BJ (cell line): ENCODE data around the gene DUSP7. TPM values are rescaled to one million over a fixed set of nuclear protein-coding genes. Genes with fewer than 3 reads are reported as not detected.

ENCODE experiments used
- CTCF ChIA-PET: fragments of 350-600 bp; formaldehyde crosslinking; extraction: SDS; loops from one replicate; lab custom pipeline; 2021; ENCODE audit warnings: antibody characterized with exemption, inconsistent platforms; lab: Yijun Ruan, JAX
- POLR2A ChIA-PET: fragments of 300-600 bp; sonication (Branson Sonifier 250); formaldehyde crosslinking; extraction: SDS; loops from one replicate; lab custom pipeline; 2021; ENCODE audit warnings: antibody characterized with exemption; lab: Charles Lee
- DNase-seq: peaks from one replicate; pipeline ENCODE4 v3.0.0-alpha.2; 2011; ENCODE audit warnings: low read depth
- H3K27me3 ChIP-seq: 2 replicates; pipeline ENCODE4 v1.6.0; 2011; ENCODE audit warnings: low read length; ENCODE audit not compliant: control insufficient read depth, insufficient read depth
- H3K36me3 ChIP-seq: 2 replicates; pipeline ENCODE4 v1.5.1; 2011; ENCODE audit warnings: low read length; ENCODE audit not compliant: control insufficient read depth, insufficient read depth
- H3K4me3 ChIP-seq: 2 replicates; pipeline ENCODE4 v1.5.1; 2011; ENCODE audit warnings: low read depth, mild to moderate bottlenecking, control low read depth, low read length
- polyA plus RNA-seq: library from polyadenylated mRNA; depleted of rRNA; stranded (reverse); fragments of >200 nt; gene quantifications from 2 replicates; pipeline ENCODE4 v1.2.3, GENCODE V29; 2011
- TF ChIP-seq, protein P1 (sequence below): IDR thresholded peaks from 2 replicates; pipeline ENCODE4 v1.5.1; 2011; ENCODE audit warnings: low read depth, mild to moderate bottlenecking, control low read depth, inconsistent platforms, low read length, moderate library complexity; ENCODE audit not compliant: insufficient read depth

DUSP7 gene
- polyA plus RNA-seq, 1 experiment, result 37.0 TPM

DNA sequence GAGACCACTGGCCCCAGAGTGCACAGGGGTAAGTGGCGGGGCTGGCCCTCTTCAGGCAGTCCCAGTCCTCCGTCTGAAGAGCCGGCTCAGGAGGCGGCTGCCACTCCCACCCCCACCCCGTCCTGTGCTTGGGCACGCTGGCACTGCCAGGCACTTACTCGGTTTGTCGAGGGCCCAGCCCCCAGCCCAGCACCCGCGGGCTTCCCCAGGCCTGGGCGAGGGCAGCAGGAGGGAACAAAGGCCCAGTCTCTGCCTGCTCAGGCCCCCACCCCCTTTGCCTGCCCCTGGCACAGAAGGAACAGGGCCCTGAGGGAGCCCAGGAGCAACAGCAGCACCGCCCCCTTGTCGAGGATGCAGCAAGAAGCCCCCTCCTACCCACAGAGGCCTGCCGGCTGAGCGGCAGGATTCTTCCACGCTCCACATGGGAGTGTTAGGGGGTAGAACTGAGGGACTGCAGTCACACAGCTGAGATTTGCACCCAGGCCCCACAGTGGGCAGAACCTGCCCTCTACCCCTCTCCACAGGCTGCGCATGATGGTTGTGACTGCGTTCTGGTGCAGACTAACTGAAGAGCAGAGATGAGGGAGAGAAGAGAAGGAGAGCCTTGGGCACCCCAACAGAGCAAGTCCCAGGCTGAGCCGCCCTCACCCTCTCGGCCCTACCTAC is 8.9 kb downstream of the DUSP7 start:
- POLR2A ChIA-PET, result interaction anchor here (1.0 kb wide), 1 partner anchor 9 kb away, joined by 5 read pairs; the partner anchor contains the start of gene DUSP7
- Histone ChIP-seq H3K4me3 (no peak overlapping the region), H3K36me3 (peaks cover 23% of the 10 kb centered on the region), H3K27me3 (no peaks in the 10 kb centered on the region)
- CTCF ChIA-PET, result interaction anchor here (1.1 to 1.8 kb wide), 5 partner anchors 11 to 61 kb away, joined by 3 to 11 read pairs (median 5); no protein-coding TSS in a partner anchor
- TF ChIP-seq, protein P1, sequence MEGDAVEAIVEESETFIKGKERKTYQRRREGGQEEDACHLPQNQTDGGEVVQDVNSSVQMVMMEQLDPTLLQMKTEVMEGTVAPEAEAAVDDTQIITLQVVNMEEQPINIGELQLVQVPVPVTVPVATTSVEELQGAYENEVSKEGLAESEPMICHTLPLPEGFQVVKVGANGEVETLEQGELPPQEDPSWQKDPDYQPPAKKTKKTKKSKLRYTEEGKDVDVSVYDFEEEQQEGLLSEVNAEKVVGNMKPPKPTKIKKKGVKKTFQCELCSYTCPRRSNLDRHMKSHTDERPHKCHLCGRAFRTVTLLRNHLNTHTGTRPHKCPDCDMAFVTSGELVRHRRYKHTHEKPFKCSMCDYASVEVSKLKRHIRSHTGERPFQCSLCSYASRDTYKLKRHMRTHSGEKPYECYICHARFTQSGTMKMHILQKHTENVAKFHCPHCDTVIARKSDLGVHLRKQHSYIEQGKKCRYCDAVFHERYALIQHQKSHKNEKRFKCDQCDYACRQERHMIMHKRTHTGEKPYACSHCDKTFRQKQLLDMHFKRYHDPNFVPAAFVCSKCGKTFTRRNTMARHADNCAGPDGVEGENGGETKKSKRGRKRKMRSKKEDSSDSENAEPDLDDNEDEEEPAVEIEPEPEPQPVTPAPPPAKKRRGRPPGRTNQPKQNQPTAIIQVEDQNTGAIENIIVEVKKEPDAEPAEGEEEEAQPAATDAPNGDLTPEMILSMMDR, result no peak
- DNase-seq, result no peak

DNA sequence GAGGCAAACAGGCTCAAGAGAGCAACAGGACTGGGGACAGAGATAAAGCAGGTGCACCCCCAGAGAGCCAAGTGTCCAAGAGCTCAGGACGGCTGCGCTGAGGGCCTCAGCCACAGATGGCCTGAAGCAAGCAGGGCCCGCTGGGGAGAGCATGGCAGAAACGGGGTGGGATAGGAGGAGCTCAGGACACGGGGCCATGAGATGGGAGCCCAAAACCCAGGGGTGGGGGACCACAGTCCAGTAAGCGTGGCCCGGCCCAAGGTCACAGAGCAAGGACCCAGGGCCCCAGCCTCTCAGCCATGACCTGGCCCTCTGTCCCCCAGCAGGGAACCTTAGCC is 9.5 kb downstream of the DUSP7 start:
- no peak overlapping the region for H3K4me3 ChIP-seq
- CTCF ChIA-PET, result interaction anchor here (0.6 to 1.8 kb wide), 6 partner anchors 10 to 105 kb away, joined by 3 to 11 read pairs (median 5); partner anchors contain the start of gene RRP9
- DNase-seq, result no peak
- POLR2A ChIA-PET, result interaction anchor here (1.0 kb wide), 1 partner anchor 10 kb away, joined by 5 read pairs; the partner anchor contains the start of gene DUSP7
- H3K36me3 ChIP-seq, result peaks cover 21% of the 10 kb centered on the region
- no peaks in the 10 kb centered on the region for H3K27me3 ChIP-seq
- TF ChIP-seq, protein P1, result no peak

DNA sequence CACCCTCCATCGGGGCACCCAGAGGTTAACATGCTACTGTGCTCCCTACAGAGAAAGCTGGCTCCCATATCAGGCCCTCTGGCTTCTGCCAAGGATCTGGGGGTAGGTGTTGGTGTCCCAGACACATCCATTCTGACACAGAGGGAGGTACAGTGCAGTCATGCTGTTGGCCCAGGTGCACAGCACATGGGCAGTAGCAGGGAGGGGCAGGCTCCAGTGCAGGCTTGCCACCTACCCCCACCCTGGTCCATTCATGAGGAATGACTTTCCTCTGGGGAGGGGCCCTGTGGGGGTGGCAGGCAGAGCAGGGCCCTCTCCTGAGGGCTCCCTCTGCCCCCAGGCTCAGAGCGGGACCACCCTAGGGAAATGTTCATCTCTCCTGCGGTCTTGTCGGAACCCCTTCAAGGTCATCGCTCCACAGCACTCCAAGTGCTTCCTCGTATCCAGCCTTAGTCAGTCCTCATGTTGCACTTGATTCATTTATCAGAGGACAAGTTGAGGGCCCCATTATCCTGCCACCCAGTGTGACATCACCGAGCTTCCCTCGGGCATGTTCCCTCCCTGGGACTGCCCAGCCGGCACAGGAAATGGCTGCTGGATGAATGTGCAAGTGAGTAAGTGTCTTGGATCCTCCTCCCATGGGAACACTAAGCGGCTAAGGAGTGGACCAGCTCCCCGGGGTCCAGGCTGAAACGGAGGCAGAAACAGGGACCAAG is 10.0 kb downstream of the DUSP7 start:
- no peak overlapping the region for H3K4me3 ChIP-seq
- CTCF ChIA-PET, result interaction anchor here (0.6 to 1.8 kb wide), 6 partner anchors 10 to 105 kb away, joined by 3 to 11 read pairs (median 5); partner anchors contain the start of gene RRP9

DNA sequence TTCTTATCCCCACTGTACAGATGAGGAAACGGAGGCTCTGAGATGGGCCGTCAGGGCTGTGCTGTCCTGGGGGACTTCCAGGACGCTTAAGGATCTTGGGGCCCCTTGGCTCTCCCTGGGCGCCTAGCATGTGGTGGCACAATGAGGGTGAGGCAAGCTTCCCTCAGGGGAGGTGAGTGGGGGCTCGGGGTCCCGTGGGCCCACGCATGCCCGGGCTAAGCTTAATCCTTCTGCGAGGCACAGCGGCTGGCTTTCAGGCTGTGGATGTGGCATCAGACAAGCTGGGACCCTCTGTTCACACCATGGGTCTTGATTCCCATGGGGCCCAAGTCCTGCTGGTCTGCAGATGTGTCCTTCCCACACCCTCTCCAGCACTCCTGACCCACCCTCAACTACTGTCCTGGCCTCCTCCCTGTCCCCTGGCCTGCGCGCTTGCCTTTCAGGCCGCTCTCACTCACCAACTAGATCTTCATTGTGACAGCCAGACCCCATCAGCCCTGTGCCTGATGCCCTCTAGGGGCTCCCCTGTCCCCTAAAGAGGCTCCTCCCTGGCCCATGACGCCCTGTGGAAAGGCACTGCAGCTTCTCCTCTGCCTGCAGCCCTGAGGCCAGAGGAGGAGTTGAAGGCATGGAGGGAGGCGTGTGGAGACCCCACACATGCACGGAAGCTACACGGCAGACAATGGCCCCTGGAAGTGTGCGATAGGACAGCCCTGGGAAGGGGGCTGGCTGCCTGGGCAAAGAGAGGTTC is 11.3 kb downstream of the DUSP7 start:
- DNase-seq, result no peak
- POLR2A ChIA-PET, result no interaction called here
- TF ChIP-seq, protein P1, result no peak
- CTCF ChIA-PET, result interaction anchor here (0.6 to 1.6 kb wide), 4 partner anchors 24 to 78 kb away, joined by 3 to 8 read pairs (median 5); no protein-coding TSS in a partner anchor
- H3K36me3 ChIP-seq, result peaks cover 6% of the 10 kb centered on the region; the same call in 1 of the 2 replicates
- H3K27me3 ChIP-seq, result no peaks in the 10 kb centered on the region
- no peak overlapping the region for H3K4me3 ChIP-seq

More for the DNA sequence above, 10.0 kb downstream of the DUSP7 start:
- Histone ChIP-seq H3K36me3 (peaks cover 17% of the 10 kb centered on the region), H3K27me3 (no peaks in the 10 kb centered on the region)
- POLR2A ChIA-PET, result interaction anchor here (1.0 kb wide), 2 partner anchors 8 to 10 kb away, joined by 3 to 5 read pairs; partner anchors contain the start of gene DUSP7
- TF ChIP-seq, protein P1, result no peak
- peak; percentile 95 for DNase-seq
